Lower leg skin (tissue), 4 donors: ENCODE data around the gene TDP2. TPM values are rescaled to one million over a fixed set of nuclear protein-coding genes. Genes with fewer than 3 reads are reported as not detected.

Source experiments
- DNase-seq, 2 donors: peaks; one replicate each; pipeline ENCODE4 v3.0.0-alpha.2; 2019; ENCODE audit warnings: low spot score in 2 of 2
- H3K4me3 ChIP-seq: fragments of 200-600 bp; sonication (generic); 2 replicates; pipeline ENCODE4 v1.5.1; 2017; ENCODE audit warnings: mild to moderate bottlenecking, low read depth; ENCODE audit not compliant: poor library complexity, severe bottlenecking
- CTCF ChIP-seq, 3 donors: fragments of 450-650 bp; IDR thresholded peaks; one replicate each; pipeline ENCODE4 v1.5.1; 2016; ENCODE audit warnings: antibody characterized with exemption in 3 of 3, mild to moderate bottlenecking in 3 of 3, moderate library complexity in 2 of 3
- POLR2A ChIP-seq, 2 donors: fragments of 450-650 bp; IDR thresholded peaks; one replicate each; pipeline ENCODE4 v1.6.1; 2016 to 2017; ENCODE audit warnings: antibody characterized with exemption in 2 of 2, mild to moderate bottlenecking in 1 of 2, moderate library complexity in 1 of 2
- WGBS, 2 donors: methylation state at CpG; one replicate each; pipeline ENCODE4 v1.1.5; 2018; 5-methylcytosine and 5-hydroxymethylcytosine counted together
- intact Hi-C: fragments of 100-400 bp; cut with DNase I; formaldehyde crosslinking; loops from one replicate; pipeline ENCODE4 v1.15.0; 2023; ENCODE audit warnings: low total_unique reads
- total RNA-seq, 4 donors: library from RNA; depleted of rRNA; stranded (reverse); fragments of >200 nt; gene quantifications; one replicate each; pipeline ENCODE4 v1.1.0, GENCODE V29; 2016

The TDP2 gene
- total RNA-seq, 4 donors from 2014 or later = 25.3 to 36.6 (median 26.6) TPM

- no peak for DNase-seq
- no peak for TF ChIP-seq POLR2A (IDR thresholded peaks at IDR 0.05)
- intact Hi-C loops = no loop called here
- no peak overlapping the region for H3K4me3 ChIP-seq
- 63 to 73% methylated on average over 5 of the region's 5 CpGs for WGBS, 2 donors
Observed at GRCh38 chr6:24630856-24631505, 35.7 kb downstream of the TDP2 start.

GRCh38 chr6:24621626-24622289 is 44.9 kb downstream of the TDP2 start:
- 64 to 66% methylated on average over 7 of the region's 7 CpGs for WGBS, 2 donors
- TF ChIP-seq CTCF (IDR thresholded peaks at IDR 0.05) = no peak
- TF ChIP-seq POLR2A (IDR thresholded peaks at IDR 0.05) = no peak
- intact Hi-C loops = no loop called here
- no peak overlapping the region for H3K4me3 ChIP-seq
- no peak for DNase-seq

- DNase-seq = no peak
- no peak overlapping the region for H3K4me3 ChIP-seq
- WGBS, 2 donors = 84 to 86% methylated on average over 3 of the region's 3 CpGs
- TF ChIP-seq POLR2A (IDR thresholded peaks at IDR 0.05) = no peak
- TF ChIP-seq CTCF (IDR thresholded peaks at IDR 0.05) = no peak
- intact Hi-C loops = no loop called here
Observed at GRCh38 chr6:24620637-24621036, 46.1 kb downstream of the TDP2 start.

GRCh38 chr6:24619661-24620060 is 47.0 kb downstream of the TDP2 start:
- 87 to 89% methylated on average over 5 of the region's 5 CpGs for WGBS, 2 donors
- TF ChIP-seq POLR2A (IDR thresholded peaks at IDR 0.05) (no peak), CTCF (IDR thresholded peaks at IDR 0.05) (no peak)
- intact Hi-C loops = no loop called here
- no peak for DNase-seq
- no peak overlapping the region for H3K4me3 ChIP-seq

GRCh38 chr6:24614648-24615047 is 52.1 kb downstream of the TDP2 start:
- intact Hi-C loops = no loop called here
- WGBS, 2 donors = 54 to 67% methylated on average over 2 of the region's 2 CpGs
- no peak for DNase-seq
- TF ChIP-seq CTCF (IDR thresholded peaks at IDR 0.05) (no peak), POLR2A (IDR thresholded peaks at IDR 0.05) (no peak)
- H3K4me3 ChIP-seq = no peak overlapping the region

GRCh38 chr6:24614043-24614420 is 52.7 kb downstream of the TDP2 start:
- 45 to 48% methylated on average over 7 of the region's 7 CpGs for WGBS, 2 donors
- no peak overlapping the region for H3K4me3 ChIP-seq
- intact Hi-C loops = no loop called here
- no peak for DNase-seq
- TF ChIP-seq POLR2A (IDR thresholded peaks at IDR 0.05) = no peak
